ENCODE measurements around the gene PLCB1.

DNA sequence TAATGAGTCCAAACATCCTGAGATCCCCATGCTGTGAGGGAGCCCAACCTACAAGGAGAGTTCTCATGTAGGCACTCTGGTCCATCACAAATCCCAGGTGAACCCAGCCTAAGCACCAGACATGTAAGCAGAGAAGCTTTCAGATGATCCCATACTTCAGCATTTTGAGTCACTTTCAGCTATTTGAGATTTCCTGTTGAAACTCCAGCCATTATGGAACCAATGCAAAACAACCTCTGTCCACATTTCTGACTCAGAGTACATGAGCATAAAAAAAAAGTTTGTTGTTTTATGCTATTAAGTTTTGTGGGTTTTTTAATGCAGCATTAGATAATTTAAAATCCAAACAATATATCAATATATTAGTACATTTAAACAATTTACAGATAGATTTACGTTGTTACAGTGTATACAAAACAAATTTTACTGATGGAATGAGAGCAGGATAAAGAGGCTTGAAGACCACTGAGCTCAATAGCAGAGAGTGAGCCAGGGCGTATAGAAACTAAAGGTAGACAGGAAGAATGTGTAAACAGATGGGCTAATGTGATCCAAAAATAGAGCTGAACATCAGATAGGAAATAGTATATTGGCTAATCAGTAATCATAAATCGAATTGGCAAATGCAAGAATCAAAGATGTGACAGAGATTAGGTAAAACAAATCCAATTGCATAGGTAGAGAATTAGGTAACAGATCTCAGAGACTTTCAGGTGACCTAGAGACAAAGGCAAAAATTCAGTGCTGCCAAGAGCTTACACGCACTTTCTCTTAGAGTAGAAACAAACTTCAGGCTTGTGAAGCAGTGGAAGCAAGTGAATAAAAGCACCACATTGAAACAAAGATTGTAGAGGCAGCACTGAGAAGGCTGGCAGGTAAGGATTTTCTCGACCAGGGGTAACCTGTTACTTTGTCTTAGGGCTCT, 36.2 kb upstream of the PLCB1 start:
- TF ChIP-seq, protein P1, sequence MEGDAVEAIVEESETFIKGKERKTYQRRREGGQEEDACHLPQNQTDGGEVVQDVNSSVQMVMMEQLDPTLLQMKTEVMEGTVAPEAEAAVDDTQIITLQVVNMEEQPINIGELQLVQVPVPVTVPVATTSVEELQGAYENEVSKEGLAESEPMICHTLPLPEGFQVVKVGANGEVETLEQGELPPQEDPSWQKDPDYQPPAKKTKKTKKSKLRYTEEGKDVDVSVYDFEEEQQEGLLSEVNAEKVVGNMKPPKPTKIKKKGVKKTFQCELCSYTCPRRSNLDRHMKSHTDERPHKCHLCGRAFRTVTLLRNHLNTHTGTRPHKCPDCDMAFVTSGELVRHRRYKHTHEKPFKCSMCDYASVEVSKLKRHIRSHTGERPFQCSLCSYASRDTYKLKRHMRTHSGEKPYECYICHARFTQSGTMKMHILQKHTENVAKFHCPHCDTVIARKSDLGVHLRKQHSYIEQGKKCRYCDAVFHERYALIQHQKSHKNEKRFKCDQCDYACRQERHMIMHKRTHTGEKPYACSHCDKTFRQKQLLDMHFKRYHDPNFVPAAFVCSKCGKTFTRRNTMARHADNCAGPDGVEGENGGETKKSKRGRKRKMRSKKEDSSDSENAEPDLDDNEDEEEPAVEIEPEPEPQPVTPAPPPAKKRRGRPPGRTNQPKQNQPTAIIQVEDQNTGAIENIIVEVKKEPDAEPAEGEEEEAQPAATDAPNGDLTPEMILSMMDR (conservative IDR thresholded peaks at IDR 0.05; ENCODE audit: low read length): no peak
- TF ChIP-seq EZH2phosphoT487 (IDR thresholded peaks at IDR 0.05; ENCODE audit: borderline replicate concordance): no peak
